ENCODE data around the gene PTGDS.
"Not testable (repeated sequence)": the region's sequence is repeated elsewhere in the genome, so short reads cannot be mapped to it uniquely, and the experiment has no call there.

Gene PTGDS

GRCh38 chr9:137000177-137000930 is 23.1 kb downstream of the PTGDS start:
- Histone ChIP-seq H4K91ac (ENCODE audit: low read depth, low read length, poor library complexity) (no peak overlapping the region), H2BK120ac (ENCODE audit: low read depth, low read length) (no peak overlapping the region), H3K36me3 (replicated peaks in 1 of 2; ENCODE audit: control insufficient read depth in 2 of 2, insufficient read depth in 2 of 2, low read length in 2 of 2) (no peaks in the 10 kb centered on the region), H3K4me1 (ENCODE audit: control insufficient read depth in 2 of 2, insufficient read depth in 1 of 2, low read depth in 1 of 2, low read length in 2 of 2) (peaks cover 5 to 14% of the 10 kb centered on the region in 2 donors), H3K4ac (ENCODE audit: low read length) (no peak overlapping the region), H2BK5ac (ENCODE audit: low read length) (no peak overlapping the region), H2BK15ac (ENCODE audit: low read length) (no peak overlapping the region), H2AFZ (ENCODE audit: low read length) (peak overlapping the region; percentile 75), H2AK5ac (ENCODE audit: low read depth, low read length) (no peak overlapping the region), H3K27me3 (ENCODE audit: control insufficient read depth in 3 of 3, insufficient read depth in 3 of 3, low read depth in 1 of 3, low read length in 3 of 3) (peaks cover 0 to 5% (median 0%) of the 10 kb centered on the region in 3 experiments), H3K18ac (ENCODE audit: low read length) (no peak overlapping the region), H3K9ac (ENCODE audit: low read depth, low read length, poor library complexity) (no peak overlapping the region), H3K27ac (replicated peaks; ENCODE audit: low read length) (no peak overlapping the region), H3K14ac (ENCODE audit: low read length) (no peak overlapping the region), H3K9me3 (replicated peaks in 1 of 2; ENCODE audit: control insufficient read depth in 2 of 2, insufficient read depth in 1 of 2, low read depth in 1 of 2, low read length in 2 of 2) (no peaks in the 10 kb centered on the region), H2BK12ac (ENCODE audit: low read length) (no peak overlapping the region), H4K8ac (ENCODE audit: low read depth, low read length) (no peak overlapping the region), H3K4me2 (ENCODE audit: insufficient read depth, low read length, poor library complexity, severe bottlenecking) (no peak overlapping the region), H3K23ac (ENCODE audit: low read depth, low read length, poor library complexity) (no peak overlapping the region), H3K79me1 (ENCODE audit: low read depth, low read length) (peaks cover 2% of the 10 kb centered on the region), H3K4me3 (ENCODE audit: low read length in 2 of 2) (no peak overlapping the region)
- DNase-seq (ENCODE audit: low spot score): no peak
- no CpG with 5 or more reads among the region's 10 CpGs for WGBS, 2 donors (ENCODE audit: extremely low coverage in 2 of 2, insufficient read length in 2 of 2, insufficient replicate concordance in 1 of 2)

- Histone ChIP-seq H4K91ac (ENCODE audit: low read depth, low read length, poor library complexity) (no peak overlapping the region), H3K4ac (ENCODE audit: low read length) (no peak overlapping the region)
Measured at GRCh38 chr9:137001857-137002645, 24.7 kb downstream of the PTGDS start.

GRCh38 chr9:137002646-137003041 is 25.3 kb downstream of the PTGDS start:
- no peak overlapping the region for H3K23ac ChIP-seq (ENCODE audit: low read depth, low read length, poor library complexity)
- H2BK5ac ChIP-seq (ENCODE audit: low read length): no peak overlapping the region
- no CpG with 5 or more reads among the region's 10 CpGs for WGBS, 2 donors (ENCODE audit: extremely low coverage in 2 of 2, insufficient read length in 2 of 2, insufficient replicate concordance in 1 of 2)
- no peaks in the 10 kb centered on the region for H3K36me3 ChIP-seq (replicated peaks in 1 of 2; ENCODE audit: control insufficient read depth in 2 of 2, insufficient read depth in 2 of 2, low read length in 2 of 2)
- H3K4ac ChIP-seq (ENCODE audit: low read length): no peak overlapping the region
- H3K9me3 ChIP-seq (replicated peaks in 1 of 2; ENCODE audit: control insufficient read depth in 2 of 2, insufficient read depth in 1 of 2, low read depth in 1 of 2, low read length in 2 of 2): peaks cover 2 to 3% of the 10 kb centered on the region in 2 donors
- no peak overlapping the region for H2BK120ac ChIP-seq (ENCODE audit: low read depth, low read length)
- no peak overlapping the region for H3K18ac ChIP-seq (ENCODE audit: low read length)
- peak overlapping the region in 1 of 2 donors; percentile 62 for H3K4me3 ChIP-seq (ENCODE audit: low read length in 2 of 2)
- peaks cover 0 to 6% of the 10 kb centered on the region in 2 donors for H3K4me1 ChIP-seq (ENCODE audit: control insufficient read depth in 2 of 2, insufficient read depth in 1 of 2, low read depth in 1 of 2, low read length in 2 of 2)
- no peaks in the 10 kb centered on the region for H3K27me3 ChIP-seq (ENCODE audit: control insufficient read depth in 3 of 3, insufficient read depth in 3 of 3, low read depth in 1 of 3, low read length in 3 of 3)
- H4K8ac ChIP-seq (ENCODE audit: low read depth, low read length): no peak overlapping the region
- no peak overlapping the region for H2AFZ ChIP-seq (ENCODE audit: low read length)
- H4K91ac ChIP-seq (ENCODE audit: low read depth, low read length, poor library complexity): no peak overlapping the region
- no peak for DNase-seq (ENCODE audit: low spot score)
- no peak overlapping the region for H2BK12ac ChIP-seq (ENCODE audit: low read length)
- H3K4me2 ChIP-seq (ENCODE audit: insufficient read depth, low read length, poor library complexity, severe bottlenecking): no peak overlapping the region
- no peak overlapping the region for H3K14ac ChIP-seq (ENCODE audit: low read length)
- H2BK15ac ChIP-seq (ENCODE audit: low read length): no peak overlapping the region
- peak overlapping the region; percentile 68 for H2AK5ac ChIP-seq (ENCODE audit: low read depth, low read length)
- H3K79me1 ChIP-seq (ENCODE audit: low read depth, low read length): no peaks in the 10 kb centered on the region
- H3K27ac ChIP-seq (replicated peaks; ENCODE audit: low read length): no peak overlapping the region
- peak overlapping the region; percentile 60 for H3K9ac ChIP-seq (ENCODE audit: low read depth, low read length, poor library complexity)

More at GRCh38 chr9:137001857-137002645, 24.7 kb downstream of the PTGDS start:
- H2BK5ac ChIP-seq (ENCODE audit: low read length): no peak overlapping the region
- H2BK120ac ChIP-seq (ENCODE audit: low read depth, low read length): no peak overlapping the region
- no CpG with 5 or more reads among the region's 20 CpGs for WGBS, 2 donors (ENCODE audit: extremely low coverage in 2 of 2, insufficient read length in 2 of 2, insufficient replicate concordance in 1 of 2)
- peak overlapping the region; percentile 38 for H3K18ac ChIP-seq (ENCODE audit: low read length)
- no peak overlapping the region for H3K27ac ChIP-seq (replicated peaks; ENCODE audit: low read length)
- no peak for DNase-seq (ENCODE audit: low spot score)
- no peak overlapping the region for H3K14ac ChIP-seq (ENCODE audit: low read length)
- no peak overlapping the region for H2AK5ac ChIP-seq (ENCODE audit: low read depth, low read length)
- no peak overlapping the region for H4K8ac ChIP-seq (ENCODE audit: low read depth, low read length)
- peaks cover 0 to 3% (median 0%) of the 10 kb centered on the region in 3 experiments for H3K27me3 ChIP-seq (ENCODE audit: control insufficient read depth in 3 of 3, insufficient read depth in 3 of 3, low read depth in 1 of 3, low read length in 3 of 3)
- H3K4me3 ChIP-seq (ENCODE audit: low read length in 2 of 2): no peak overlapping the region
- no peak overlapping the region for H3K9ac ChIP-seq (ENCODE audit: low read depth, low read length, poor library complexity)
- peaks cover 5% of the 10 kb centered on the region in 2 donors for H3K4me1 ChIP-seq (ENCODE audit: control insufficient read depth in 2 of 2, insufficient read depth in 1 of 2, low read depth in 1 of 2, low read length in 2 of 2)
- no peak overlapping the region for H2BK15ac ChIP-seq (ENCODE audit: low read length)
- H3K23ac ChIP-seq (ENCODE audit: low read depth, low read length, poor library complexity): no peak overlapping the region
- no peaks in the 10 kb centered on the region for H3K79me1 ChIP-seq (ENCODE audit: low read depth, low read length)
- H3K36me3 ChIP-seq (replicated peaks in 1 of 2; ENCODE audit: control insufficient read depth in 2 of 2, insufficient read depth in 2 of 2, low read length in 2 of 2): no peaks in the 10 kb centered on the region
- no peak overlapping the region for H3K4me2 ChIP-seq (ENCODE audit: insufficient read depth, low read length, poor library complexity, severe bottlenecking)
- no peak overlapping the region for H2AFZ ChIP-seq (ENCODE audit: low read length)
- H3K9me3 ChIP-seq (replicated peaks in 1 of 2; ENCODE audit: control insufficient read depth in 2 of 2, insufficient read depth in 1 of 2, low read depth in 1 of 2, low read length in 2 of 2): peaks cover 2 to 3% of the 10 kb centered on the region in 2 donors
- no peak overlapping the region for H2BK12ac ChIP-seq (ENCODE audit: low read length)

DNA sequence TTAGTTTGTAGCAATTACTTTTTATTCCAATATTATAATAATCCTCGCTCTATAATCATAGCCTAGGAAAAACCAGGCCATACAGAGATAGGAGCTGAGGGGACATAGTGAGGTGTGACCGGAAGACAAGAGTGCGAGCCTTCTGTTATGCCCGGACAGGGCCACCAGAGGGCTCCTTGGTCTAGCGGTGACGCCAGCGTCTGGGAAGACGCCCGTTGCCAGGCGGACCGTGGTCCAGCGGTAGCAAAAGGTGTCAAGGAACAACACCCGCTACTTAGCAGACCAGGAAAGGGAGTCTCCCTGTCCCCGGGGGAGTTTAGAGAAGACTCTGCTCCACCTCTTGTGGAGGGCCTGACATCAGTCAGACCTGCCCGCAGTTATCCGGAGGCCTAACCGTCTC is 27.0 kb downstream of the PTGDS start:
- not testable (repeated sequence) for H4K8ac ChIP-seq (ENCODE audit: low read depth, low read length); H2AK5ac ChIP-seq (ENCODE audit: low read depth, low read length); H2BK12ac ChIP-seq (ENCODE audit: low read length); H4K91ac ChIP-seq (ENCODE audit: low read depth, low read length, poor library complexity); H3K9me3 ChIP-seq (replicated peaks in 1 of 2; ENCODE audit: control insufficient read depth in 2 of 2, insufficient read depth in 1 of 2, low read depth in 1 of 2, low read length in 2 of 2); H3K23ac ChIP-seq (ENCODE audit: low read depth, low read length, poor library complexity); H3K9ac ChIP-seq (ENCODE audit: low read depth, low read length, poor library complexity); H2BK5ac ChIP-seq (ENCODE audit: low read length); H3K4ac ChIP-seq (ENCODE audit: low read length); H3K27ac ChIP-seq (replicated peaks; ENCODE audit: low read length); DNase-seq (ENCODE audit: low spot score); H2AFZ ChIP-seq (ENCODE audit: low read length); H3K4me3 ChIP-seq (ENCODE audit: low read length in 2 of 2); H2BK120ac ChIP-seq (ENCODE audit: low read depth, low read length); H2BK15ac ChIP-seq (ENCODE audit: low read length); H3K79me1 ChIP-seq (ENCODE audit: low read depth, low read length); H3K14ac ChIP-seq (ENCODE audit: low read length); H3K4me2 ChIP-seq (ENCODE audit: insufficient read depth, low read length, poor library complexity, severe bottlenecking); H3K36me3 ChIP-seq (replicated peaks in 1 of 2; ENCODE audit: control insufficient read depth in 2 of 2, insufficient read depth in 2 of 2, low read length in 2 of 2); H3K27me3 ChIP-seq (ENCODE audit: control insufficient read depth in 3 of 3, insufficient read depth in 3 of 3, low read depth in 1 of 3, low read length in 3 of 3); H3K18ac ChIP-seq (ENCODE audit: low read length)
- peaks cover 0 to 13% of the 10 kb centered on the region in 2 donors for H3K4me1 ChIP-seq (ENCODE audit: control insufficient read depth in 2 of 2, insufficient read depth in 1 of 2, low read depth in 1 of 2, low read length in 2 of 2)
- no CpG with 5 or more reads among the region's 17 CpGs for WGBS, 2 donors (ENCODE audit: extremely low coverage in 2 of 2, insufficient read length in 2 of 2, insufficient replicate concordance in 1 of 2)
